ENCODE results near the gene RELCH. TPM values are rescaled to one million over a fixed set of nuclear protein-coding genes. Genes with fewer than 3 reads are reported as not detected.

RELCH gene
- total and polyA plus RNA-seq, 2 of the 13 experiments (the other 11 are each of a cell fraction or from before 2014, with no cell fraction given): 5.6 to 31.7 TPM

DNA sequence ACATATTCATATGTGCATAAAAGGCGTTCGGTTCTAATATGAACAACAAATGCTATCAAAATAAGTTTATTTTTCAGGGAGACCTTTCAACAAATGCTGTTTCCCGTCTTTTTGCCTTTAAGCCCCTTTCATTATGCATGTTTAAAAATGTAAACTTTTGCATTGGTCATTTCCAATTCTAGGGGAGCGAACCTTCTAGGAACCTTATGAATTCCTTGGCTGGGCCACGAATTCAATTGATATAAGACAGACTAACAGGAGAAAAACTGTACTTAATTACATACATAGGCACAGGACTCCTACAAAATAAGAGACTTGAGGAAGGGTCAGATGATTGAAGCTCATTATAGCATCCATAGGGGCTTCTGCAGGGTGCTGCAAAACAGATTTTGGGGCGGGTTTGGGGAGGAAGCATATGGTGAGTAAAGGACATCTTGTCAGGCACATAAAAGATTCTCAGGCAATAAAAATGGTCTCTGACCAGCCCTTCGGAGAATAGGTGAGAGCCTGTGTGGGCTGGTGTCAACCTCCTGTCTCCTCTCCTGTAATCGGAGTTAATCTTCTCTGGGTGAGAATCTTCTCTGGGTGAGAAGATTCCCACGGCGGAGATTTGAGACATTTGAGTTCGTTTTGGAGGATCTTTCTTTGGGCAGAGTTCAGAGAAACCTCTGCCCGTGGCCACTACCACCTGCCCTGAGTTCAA is 139.7 kb downstream of the RELCH start:
- Histone ChIP-seq H3K36me3 (replicated peaks in 1 of 2; ENCODE audit: control insufficient read depth in 1 of 2, insufficient read depth in 2 of 2, low read length in 2 of 2) (no peaks in the 10 kb centered on the region), H3K27me3 (ENCODE audit: control insufficient read depth in 1 of 2, insufficient read depth in 2 of 2, low read length in 2 of 2) (peaks cover 0 to 7% of the 10 kb centered on the region in 2 experiments; a peak in 2 of 5 replicates), H3K9me3 (ENCODE audit: low read length) (no peaks in the 10 kb centered on the region), H3K79me2 (ENCODE audit: insufficient read depth, low read length) (peaks cover 16% of the 10 kb centered on the region), H2AFZ (ENCODE audit: low read length) (peak overlapping the region; percentile 7), H4K20me1 (ENCODE audit: insufficient read depth, low read length) (no peaks in the 10 kb centered on the region), H3K9ac (ENCODE audit: insufficient read depth, low read depth, low read length) (peak overlapping the region; percentile 52; the same call in 1 of the 2 replicates), H3K4me2 (ENCODE audit: low read depth, low read length) (peak overlapping the region; percentile 79), H3K4me1 (ENCODE audit: insufficient read depth, low read length) (peaks cover 59% of the 10 kb centered on the region), H3K4me3 (replicated peaks in 1 of 3; ENCODE audit: insufficient read depth in 1 of 3, low read depth in 2 of 3, low read length in 3 of 3) (peak overlapping the region; percentile 67 to 90 (median 79)), H3K27ac (ENCODE audit: extremely low read length, insufficient read depth, low read length) (no peak overlapping the region)
- WGBS (ENCODE audit: low lambda C conversion rate): 68% methylated on average over 9 of the region's 12 CpGs
- DNase-seq (ENCODE audit: low spot score) (no peak), ATAC-seq (no peak), FAIRE-seq (no peak)
- BruUV-seq (replicated peaks): no TSS peak
- ChIA-PET CTCF (ENCODE audit: low intra/inter-chr PET ratio, low total read pairs) (interaction anchor here (1.0 kb wide), 1 partner anchor 143 kb away, joined by 3 read pairs; no protein-coding TSS in a partner anchor), POLR2A (no interaction called here)
- TF ChIP-seq ZNF557 (CRISPR knock-in tag; IDR thresholded peaks at IDR 0.05) (no peak), ZNF484 (CRISPR knock-in tag; IDR thresholded peaks at IDR 0.05; ENCODE audit: borderline replicate concordance, low read depth) (no peak), TRIM24 (CRISPR knock-in tag; IDR thresholded peaks at IDR 0.05) (no peak), SNRNP70 (IDR thresholded peaks at IDR 0.05; ENCODE audit: low read depth, low read length) (no peak), ZNF121 (CRISPR knock-in tag; IDR thresholded peaks at IDR 0.05) (no peak), ZNF589 (CRISPR knock-in tag; conservative IDR thresholded peaks at IDR 0.05) (no peak), YEATS2 (CRISPR knock-in tag; IDR thresholded peaks at IDR 0.05; ENCODE audit: borderline replicate concordance) (no peak), ZSCAN25 (CRISPR knock-in tag; IDR thresholded peaks at IDR 0.05) (no peak), ZNF501 (CRISPR knock-in tag; IDR thresholded peaks at IDR 0.05) (no peak), ZNF775 (CRISPR knock-in tag; IDR thresholded peaks at IDR 0.05; ENCODE audit: borderline replicate concordance) (no peak)
- TF ChIP-seq, protein P1, sequence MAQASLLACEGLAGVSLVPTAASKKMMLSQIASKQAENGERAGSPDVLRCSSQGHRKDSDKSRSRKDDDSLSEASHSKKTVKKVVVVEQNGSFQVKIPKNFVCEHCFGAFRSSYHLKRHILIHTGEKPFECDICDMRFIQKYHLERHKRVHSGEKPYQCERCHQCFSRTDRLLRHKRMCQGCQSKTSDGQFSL (CRISPR knock-in tag; IDR thresholded peaks at IDR 0.05): no peak
- TF ChIP-seq, protein P2, sequence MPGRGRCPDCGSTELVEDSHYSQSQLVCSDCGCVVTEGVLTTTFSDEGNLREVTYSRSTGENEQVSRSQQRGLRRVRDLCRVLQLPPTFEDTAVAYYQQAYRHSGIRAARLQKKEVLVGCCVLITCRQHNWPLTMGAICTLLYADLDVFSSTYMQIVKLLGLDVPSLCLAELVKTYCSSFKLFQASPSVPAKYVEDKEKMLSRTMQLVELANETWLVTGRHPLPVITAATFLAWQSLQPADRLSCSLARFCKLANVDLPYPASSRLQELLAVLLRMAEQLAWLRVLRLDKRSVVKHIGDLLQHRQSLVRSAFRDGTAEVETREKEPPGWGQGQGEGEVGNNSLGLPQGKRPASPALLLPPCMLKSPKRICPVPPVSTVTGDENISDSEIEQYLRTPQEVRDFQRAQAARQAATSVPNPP (CRISPR knock-in tag; IDR thresholded peaks at IDR 0.05): no peak
- intact Hi-C loops (cut with micrococcal nuclease; ENCODE audit: unreplicated experiment): no loop called here
- in situ Hi-C loops (cut with HindIII; ENCODE audit: extremely low pct_ligation_motif_present, low pct_unique_long_range_greater_than_20kb): loop anchor here (10.0 kb wide), 1 partner anchor 68 kb away; no protein-coding TSS in a partner anchor
